Brain microvascular endothelial cell (primary cell): ENCODE measurements around the gene CUX1.

Source experiments
- DNase-seq: peaks from one replicate; pipeline ENCODE4 v3.0.0-alpha.2; 2020
- H3K27ac ChIP-seq: fragments of 250-450 bp; sonication (Bioruptor Pico); 2 replicates; pipeline ENCODE4 v1.5.1; 2020; ENCODE audit warnings: mild to moderate bottlenecking, moderate library complexity
- H3K27me3 ChIP-seq: fragments of 250-450 bp; sonication (Bioruptor Pico); replicated peaks from 2 replicates; pipeline ENCODE4 v1.5.1; 2020; ENCODE audit warnings: mild to moderate bottlenecking
- H3K36me3 ChIP-seq: fragments of 250-450 bp; sonication (Bioruptor Pico); replicated peaks from 2 replicates; pipeline ENCODE4 v1.5.1; 2020; ENCODE audit warnings: mild to moderate bottlenecking
- H3K4me3 ChIP-seq: 2 replicates; pipeline ENCODE4 v1.5.1; 2011; ENCODE audit warnings: low read depth, mild to moderate bottlenecking, control low read depth, low read length, moderate library complexity
- in situ Hi-C: cut with HindIII; loops from 2 replicates; pipeline ENCODE4 v1.10.0; 2017; ENCODE audit warnings: low sequenced_read_pairs, low pct_ligation_motif_present
- TF ChIP-seq, protein P1 (sequence below): IDR thresholded peaks from 2 replicates; pipeline ENCODE4 v1.5.1; 2011; ENCODE audit warnings: low read depth, mild to moderate bottlenecking, moderate library complexity, low read length, control low read depth, inconsistent platforms; ENCODE audit errors: missing control alignments

The CUX1 gene

DNA sequence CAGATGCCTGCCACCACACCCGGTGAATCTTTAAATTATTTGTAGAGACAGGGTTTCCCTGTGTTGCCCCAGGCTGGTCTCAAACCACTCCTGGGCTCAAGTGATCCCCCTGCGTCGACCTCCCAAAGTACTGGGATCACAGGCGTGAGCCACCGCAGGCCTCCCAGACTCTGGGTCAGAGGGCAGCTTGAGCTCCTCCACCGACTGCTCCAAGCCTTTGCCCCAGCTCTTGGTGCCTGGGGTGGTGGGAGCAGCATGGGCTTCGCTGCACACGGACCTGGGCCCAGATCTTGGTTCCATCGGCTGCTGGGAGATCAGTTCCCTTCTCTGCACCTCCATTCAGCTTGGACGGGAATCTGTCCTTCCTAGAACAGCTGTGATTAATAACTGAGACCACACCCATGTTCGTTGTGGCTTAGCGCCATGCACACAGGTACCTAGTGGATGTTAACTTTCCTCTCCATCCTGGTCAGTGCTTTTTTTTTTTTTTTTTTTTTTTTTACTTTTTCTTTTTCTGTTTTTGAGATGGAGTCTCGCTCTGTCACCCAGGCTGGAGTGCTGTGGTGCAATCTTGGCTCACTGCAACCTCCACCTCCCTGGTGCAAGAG, 125.3 kb downstream of the CUX1 start:
- TF ChIP-seq, protein P1, sequence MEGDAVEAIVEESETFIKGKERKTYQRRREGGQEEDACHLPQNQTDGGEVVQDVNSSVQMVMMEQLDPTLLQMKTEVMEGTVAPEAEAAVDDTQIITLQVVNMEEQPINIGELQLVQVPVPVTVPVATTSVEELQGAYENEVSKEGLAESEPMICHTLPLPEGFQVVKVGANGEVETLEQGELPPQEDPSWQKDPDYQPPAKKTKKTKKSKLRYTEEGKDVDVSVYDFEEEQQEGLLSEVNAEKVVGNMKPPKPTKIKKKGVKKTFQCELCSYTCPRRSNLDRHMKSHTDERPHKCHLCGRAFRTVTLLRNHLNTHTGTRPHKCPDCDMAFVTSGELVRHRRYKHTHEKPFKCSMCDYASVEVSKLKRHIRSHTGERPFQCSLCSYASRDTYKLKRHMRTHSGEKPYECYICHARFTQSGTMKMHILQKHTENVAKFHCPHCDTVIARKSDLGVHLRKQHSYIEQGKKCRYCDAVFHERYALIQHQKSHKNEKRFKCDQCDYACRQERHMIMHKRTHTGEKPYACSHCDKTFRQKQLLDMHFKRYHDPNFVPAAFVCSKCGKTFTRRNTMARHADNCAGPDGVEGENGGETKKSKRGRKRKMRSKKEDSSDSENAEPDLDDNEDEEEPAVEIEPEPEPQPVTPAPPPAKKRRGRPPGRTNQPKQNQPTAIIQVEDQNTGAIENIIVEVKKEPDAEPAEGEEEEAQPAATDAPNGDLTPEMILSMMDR, result no peak
- H3K4me3 ChIP-seq, result no peak overlapping the region
- no peaks in the 10 kb centered on the region for H3K36me3 ChIP-seq
- DNase-seq, result no peak
- in situ Hi-C loops, result no loop called here
- H3K27me3 ChIP-seq, result no peaks in the 10 kb centered on the region
- H3K27ac ChIP-seq, result peak overlapping the region; percentile 19

DNA sequence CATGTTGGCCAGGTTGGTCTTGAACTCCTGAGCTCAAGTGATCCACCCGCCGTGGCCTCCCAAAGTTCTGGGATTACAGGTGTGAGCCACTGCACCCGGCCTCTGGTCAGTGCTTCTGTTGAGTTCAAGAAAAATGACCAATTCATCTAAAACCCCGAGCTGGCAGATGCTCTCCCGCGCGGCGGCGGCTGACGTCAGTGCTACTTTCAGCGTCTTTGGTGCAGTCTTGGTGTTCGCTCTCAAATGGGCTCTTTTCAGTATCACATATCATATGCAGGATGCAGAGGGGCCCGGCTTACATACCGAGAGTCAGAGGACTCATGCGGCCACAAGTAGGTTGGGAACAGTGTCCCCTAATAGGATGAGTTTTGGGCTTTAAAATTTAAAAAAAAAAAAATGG, 125.9 kb downstream of the CUX1 start:
- Histone ChIP-seq H3K27me3 (no peaks in the 10 kb centered on the region), H3K4me3 (no peak overlapping the region), H3K36me3 (no peaks in the 10 kb centered on the region), H3K27ac (no peak overlapping the region)
- TF ChIP-seq, protein P1, result no peak
- in situ Hi-C loops, result no loop called here
- DNase-seq, result no peak

DNA sequence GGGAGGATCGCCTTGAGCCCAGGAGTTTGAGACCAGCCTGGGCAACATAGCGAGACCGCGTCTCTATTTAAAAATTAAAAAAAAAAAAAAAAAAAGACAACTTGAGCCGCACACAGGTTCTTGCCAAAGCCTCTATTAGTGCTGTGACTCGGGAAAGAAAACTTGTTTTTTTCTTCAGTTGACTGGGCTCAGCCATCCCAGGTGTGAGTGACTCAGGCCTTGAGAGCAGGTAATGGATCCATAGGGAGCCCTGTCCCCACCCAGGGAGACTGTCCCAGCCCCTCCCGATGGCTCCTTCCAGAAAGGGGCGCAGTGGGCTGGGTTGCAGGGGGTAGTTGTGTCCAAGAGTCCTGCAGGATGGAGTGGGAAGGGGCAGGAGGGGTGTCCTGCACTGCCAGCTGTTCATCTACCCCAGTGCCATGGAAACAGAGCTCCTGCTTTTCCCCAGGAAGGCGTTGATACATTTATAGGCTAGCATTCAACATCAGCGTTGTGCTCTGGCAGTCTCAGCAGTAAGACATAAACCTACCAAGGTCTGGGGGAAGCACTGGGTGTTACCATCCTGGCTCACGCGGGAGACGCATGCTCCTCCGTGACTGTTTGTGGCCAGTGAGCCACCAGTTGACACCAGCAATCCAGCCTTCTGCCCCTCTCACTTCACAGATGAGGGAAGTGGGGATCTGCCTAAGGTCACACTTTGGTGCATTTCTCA, 126.6 kb downstream of the CUX1 start:
- Histone ChIP-seq H3K27ac (no peak overlapping the region), H3K36me3 (no peaks in the 10 kb centered on the region), H3K27me3 (no peaks in the 10 kb centered on the region), H3K4me3 (no peak overlapping the region)
- in situ Hi-C loops, result no loop called here
- DNase-seq, result no peak
- TF ChIP-seq, protein P1, result no peak

- H3K36me3 ChIP-seq, result no peaks in the 10 kb centered on the region
- no peak overlapping the region for H3K4me3 ChIP-seq
- TF ChIP-seq, protein P1, result no peak
- no peaks in the 10 kb centered on the region for H3K27me3 ChIP-seq
- in situ Hi-C loops, result no loop called here
- no peak for DNase-seq
- no peak overlapping the region for H3K27ac ChIP-seq
Measured at GRCh38 chr7:101944611-101945010, 127.2 kb downstream of the CUX1 start.

DNA sequence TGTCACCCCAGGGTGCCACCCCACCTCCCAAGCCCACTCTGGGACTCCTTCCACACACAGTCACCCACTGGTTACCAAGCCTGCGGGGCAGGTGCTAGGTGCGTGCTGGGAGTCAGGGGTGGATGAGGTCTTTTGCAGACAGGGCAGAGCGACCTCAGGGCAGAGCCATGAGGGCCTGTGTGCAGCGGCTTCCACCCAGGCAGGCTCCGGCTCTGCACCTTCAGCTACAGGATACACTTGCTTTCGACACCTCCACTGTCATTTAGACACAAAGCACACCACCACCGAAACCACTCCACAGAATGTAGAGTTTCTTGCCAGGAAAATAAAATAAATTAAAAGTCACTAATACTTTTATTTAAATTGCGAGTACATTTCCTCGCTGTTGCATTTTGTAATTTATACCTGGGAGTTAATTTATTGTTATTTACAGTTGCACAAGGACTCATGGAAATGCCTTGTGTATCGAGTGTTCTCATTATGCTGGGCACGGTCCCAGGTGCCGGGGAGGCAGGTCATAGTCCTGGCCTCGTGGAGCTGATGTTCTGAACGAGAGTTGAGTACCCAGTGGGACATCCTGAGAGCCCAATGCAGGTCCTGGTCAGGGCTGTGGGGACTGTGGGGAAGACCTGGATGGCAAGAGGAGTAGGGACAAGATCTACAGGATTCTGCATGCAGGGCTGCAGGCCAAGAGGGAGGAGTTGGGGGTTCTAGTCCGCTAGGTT, 127.8 kb downstream of the CUX1 start:
- Histone ChIP-seq H3K27ac (no peak overlapping the region), H3K36me3 (no peaks in the 10 kb centered on the region), H3K27me3 (no peaks in the 10 kb centered on the region), H3K4me3 (no peak overlapping the region)
- DNase-seq, result no peak
- TF ChIP-seq, protein P1, result no peak
- in situ Hi-C loops, result no loop called here
